ENCODE data around the gene FAM163A. TPM values are rescaled to one million over a fixed set of nuclear protein-coding genes. Genes with fewer than 3 reads are reported as not detected.

Gene FAM163A
- total and polyA plus RNA-seq, 2 donors (not counting 1 experiment from before 2014, with no cell fraction given) = not detected

DNA sequence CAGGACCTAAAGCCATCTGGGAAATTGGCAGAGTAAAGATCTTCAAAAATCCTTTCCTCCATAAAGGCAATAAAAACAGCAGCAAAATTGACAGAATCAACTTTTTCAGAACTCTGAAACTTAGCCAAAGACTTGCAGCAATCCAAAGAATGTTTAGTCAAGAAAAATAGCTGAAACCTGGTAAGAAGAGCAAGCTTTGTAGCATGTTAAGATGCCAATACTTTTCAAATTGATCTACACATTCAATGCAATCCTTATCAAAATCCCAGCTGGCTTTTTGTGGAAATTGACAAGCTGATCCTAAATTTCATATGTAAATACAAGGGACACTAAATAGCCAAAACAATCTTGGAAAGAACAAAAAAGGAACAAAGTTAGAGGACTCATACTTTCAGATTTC is 23.8 kb upstream of the FAM163A start:
- H3K27ac ChIP-seq (ENCODE audit: insufficient read depth, low read length) = no peak overlapping the region
- no peak overlapping the region for H3K4me3 ChIP-seq (replicated peaks in 1 of 4; ENCODE audit: control extremely low read depth in 1 of 4, insufficient read depth in 1 of 4, low read depth in 3 of 4, low read length in 4 of 4)
- H3K4me1 ChIP-seq (ENCODE audit: control insufficient read depth, extremely low read depth, insufficient read depth, low read length) = no peaks in the 10 kb centered on the region
- H2AFZ ChIP-seq (ENCODE audit: low read length) = no peak overlapping the region
- H3K27me3 ChIP-seq (ENCODE audit: control insufficient read depth, insufficient read depth, low read length) = no peaks in the 10 kb centered on the region
- no peak overlapping the region for H3K4me2 ChIP-seq (ENCODE audit: extremely low read depth, insufficient read depth, low read length)
- TF ChIP-seq, protein P1, sequence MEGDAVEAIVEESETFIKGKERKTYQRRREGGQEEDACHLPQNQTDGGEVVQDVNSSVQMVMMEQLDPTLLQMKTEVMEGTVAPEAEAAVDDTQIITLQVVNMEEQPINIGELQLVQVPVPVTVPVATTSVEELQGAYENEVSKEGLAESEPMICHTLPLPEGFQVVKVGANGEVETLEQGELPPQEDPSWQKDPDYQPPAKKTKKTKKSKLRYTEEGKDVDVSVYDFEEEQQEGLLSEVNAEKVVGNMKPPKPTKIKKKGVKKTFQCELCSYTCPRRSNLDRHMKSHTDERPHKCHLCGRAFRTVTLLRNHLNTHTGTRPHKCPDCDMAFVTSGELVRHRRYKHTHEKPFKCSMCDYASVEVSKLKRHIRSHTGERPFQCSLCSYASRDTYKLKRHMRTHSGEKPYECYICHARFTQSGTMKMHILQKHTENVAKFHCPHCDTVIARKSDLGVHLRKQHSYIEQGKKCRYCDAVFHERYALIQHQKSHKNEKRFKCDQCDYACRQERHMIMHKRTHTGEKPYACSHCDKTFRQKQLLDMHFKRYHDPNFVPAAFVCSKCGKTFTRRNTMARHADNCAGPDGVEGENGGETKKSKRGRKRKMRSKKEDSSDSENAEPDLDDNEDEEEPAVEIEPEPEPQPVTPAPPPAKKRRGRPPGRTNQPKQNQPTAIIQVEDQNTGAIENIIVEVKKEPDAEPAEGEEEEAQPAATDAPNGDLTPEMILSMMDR (conservative IDR thresholded peaks at IDR 0.05 in 1 of 2, IDR thresholded peaks at IDR 0.05 in 1 of 2; ENCODE audit: low read depth in 1 of 2, low read length in 2 of 2) = no peak
- no peaks in the 10 kb centered on the region for H4K20me1 ChIP-seq (ENCODE audit: control insufficient read depth, extremely low read depth, insufficient read depth, low read length)
- DNase-seq (ENCODE audit: low read depth in 2 of 2) = no peak
- no peak overlapping the region for H3K9ac ChIP-seq (ENCODE audit: insufficient read depth, low read length)
- H3K9me3 ChIP-seq (ENCODE audit: control insufficient read depth, insufficient read depth, low read depth, low read length) = no peaks in the 10 kb centered on the region
- no peaks in the 10 kb centered on the region for H3K79me2 ChIP-seq (ENCODE audit: control insufficient read depth, insufficient read depth, low read length)
- H3K36me3 ChIP-seq (ENCODE audit: control insufficient read depth, insufficient read depth, low read length) = no peaks in the 10 kb centered on the region

DNA sequence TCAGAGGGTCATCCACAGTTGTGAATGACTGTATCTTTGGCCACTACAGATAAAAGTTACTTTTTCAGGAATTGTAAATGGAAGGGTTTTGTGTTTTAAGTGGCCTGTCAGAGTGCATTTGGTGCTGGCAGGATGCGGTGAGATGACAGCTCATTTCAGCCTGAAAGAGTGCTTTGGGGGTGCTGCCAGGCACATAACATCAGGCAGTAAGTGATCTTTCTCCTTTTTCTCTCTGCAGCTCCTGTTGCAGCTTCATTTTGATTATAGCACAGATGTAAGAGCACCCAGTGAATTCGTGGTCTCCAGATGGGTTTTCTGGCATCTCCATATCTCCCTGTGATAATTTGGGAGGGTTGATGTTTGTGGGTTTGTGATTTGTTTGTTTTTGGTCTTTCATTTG is 14.8 kb upstream of the FAM163A start:
- no peak for TF ChIP-seq EZH2 (IDR thresholded peaks at IDR 0.05; ENCODE audit: low read length, missing control alignments)
- TF ChIP-seq, protein P1 (conservative IDR thresholded peaks at IDR 0.05 in 1 of 2, IDR thresholded peaks at IDR 0.05 in 1 of 2; ENCODE audit: low read depth in 1 of 2, low read length in 2 of 2) = no peak
- Histone ChIP-seq H3K36me3 (ENCODE audit: control insufficient read depth, insufficient read depth, low read length) (no peaks in the 10 kb centered on the region), H4K20me1 (ENCODE audit: control insufficient read depth, extremely low read depth, insufficient read depth, low read length) (no peaks in the 10 kb centered on the region), H3K4me1 (ENCODE audit: control insufficient read depth, extremely low read depth, insufficient read depth, low read length) (no peaks in the 10 kb centered on the region), H3K9me3 (ENCODE audit: control insufficient read depth, insufficient read depth, low read depth, low read length) (no peaks in the 10 kb centered on the region), H3K4me3 (replicated peaks in 1 of 4; ENCODE audit: control extremely low read depth in 1 of 4, insufficient read depth in 1 of 4, low read depth in 3 of 4, low read length in 4 of 4) (no peak overlapping the region), H3K27ac (ENCODE audit: insufficient read depth, low read length) (no peak overlapping the region), H3K79me2 (ENCODE audit: control insufficient read depth, insufficient read depth, low read length) (no peaks in the 10 kb centered on the region), H3K27me3 (ENCODE audit: control insufficient read depth, insufficient read depth, low read length) (peaks cover 5% of the 10 kb centered on the region), H3K4me2 (ENCODE audit: extremely low read depth, insufficient read depth, low read length) (no peak overlapping the region), H3K9ac (ENCODE audit: insufficient read depth, low read length) (no peak overlapping the region), H2AFZ (ENCODE audit: low read length) (no peak overlapping the region)
- no peak for DNase-seq (ENCODE audit: low read depth in 2 of 2)

DNA sequence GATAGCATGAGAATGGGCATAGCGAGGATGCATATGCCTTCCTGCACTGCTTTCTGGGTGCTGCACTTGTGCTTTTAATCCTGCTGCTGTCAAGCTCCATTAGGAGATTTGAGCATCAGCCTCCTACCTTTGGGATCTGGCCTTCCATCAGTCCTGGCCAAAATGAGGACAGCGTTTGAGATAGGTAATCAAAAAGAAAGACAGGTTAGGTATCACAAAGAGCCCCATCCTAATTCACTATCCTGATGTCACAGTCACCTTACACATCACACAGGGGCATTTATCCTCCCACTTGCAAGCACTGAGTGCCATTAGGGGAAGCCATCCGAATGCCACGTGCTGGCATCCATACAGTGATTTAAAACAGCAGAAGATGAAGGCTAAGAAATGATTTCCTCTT is 13.2 kb upstream of the FAM163A start:
- Histone ChIP-seq H3K4me2 (ENCODE audit: extremely low read depth, insufficient read depth, low read length) (no peak overlapping the region), H2AFZ (ENCODE audit: low read length) (no peak overlapping the region), H4K20me1 (ENCODE audit: control insufficient read depth, extremely low read depth, insufficient read depth, low read length) (no peaks in the 10 kb centered on the region), H3K79me2 (ENCODE audit: control insufficient read depth, insufficient read depth, low read length) (no peaks in the 10 kb centered on the region), H3K9me3 (ENCODE audit: control insufficient read depth, insufficient read depth, low read depth, low read length) (no peaks in the 10 kb centered on the region), H3K27me3 (ENCODE audit: control insufficient read depth, insufficient read depth, low read length) (peaks cover 5% of the 10 kb centered on the region), H3K27ac (ENCODE audit: insufficient read depth, low read length) (no peak overlapping the region), H3K9ac (ENCODE audit: insufficient read depth, low read length) (no peak overlapping the region), H3K4me1 (ENCODE audit: control insufficient read depth, extremely low read depth, insufficient read depth, low read length) (no peaks in the 10 kb centered on the region), H3K36me3 (ENCODE audit: control insufficient read depth, insufficient read depth, low read length) (no peaks in the 10 kb centered on the region), H3K4me3 (replicated peaks in 1 of 4; ENCODE audit: control extremely low read depth in 1 of 4, insufficient read depth in 1 of 4, low read depth in 3 of 4, low read length in 4 of 4) (no peak overlapping the region)
- DNase-seq (ENCODE audit: low read depth in 2 of 2) = no peak
- TF ChIP-seq, protein P1 (conservative IDR thresholded peaks at IDR 0.05 in 1 of 2, IDR thresholded peaks at IDR 0.05 in 1 of 2; ENCODE audit: low read depth in 1 of 2, low read length in 2 of 2) = no peak
- no peak for TF ChIP-seq EZH2 (IDR thresholded peaks at IDR 0.05; ENCODE audit: low read length, missing control alignments)

All from fibroblast of lung (primary cell).